HG02981 (cell line): ENCODE measurements around the gene DHTKD1.
"Not testable (repeated sequence)": the region's sequence is repeated elsewhere in the genome, so short reads cannot be mapped to it uniquely, and the experiment has no call there.

Source experiments
- ATAC-seq: cut with Tn5 transposase; IDR thresholded peaks from one replicate; pipeline ENCODE4 v1.9.1; 2021; ENCODE audit warnings: mild to moderate bottlenecking, moderate library complexity; ENCODE audit not compliant: unreplicated experiment

The DHTKD1 gene

GRCh38 chr10:12140038-12140437, 71.3 kb downstream of the DHTKD1 start:
- no peak for ATAC-seq

GRCh38 chr10:12144538-12144937, 75.8 kb downstream of the DHTKD1 start:
- ATAC-seq, result no peak

- ATAC-seq, result no peak
Observed at GRCh38 chr10:12150163-12150562, 81.4 kb downstream of the DHTKD1 start.

DNA sequence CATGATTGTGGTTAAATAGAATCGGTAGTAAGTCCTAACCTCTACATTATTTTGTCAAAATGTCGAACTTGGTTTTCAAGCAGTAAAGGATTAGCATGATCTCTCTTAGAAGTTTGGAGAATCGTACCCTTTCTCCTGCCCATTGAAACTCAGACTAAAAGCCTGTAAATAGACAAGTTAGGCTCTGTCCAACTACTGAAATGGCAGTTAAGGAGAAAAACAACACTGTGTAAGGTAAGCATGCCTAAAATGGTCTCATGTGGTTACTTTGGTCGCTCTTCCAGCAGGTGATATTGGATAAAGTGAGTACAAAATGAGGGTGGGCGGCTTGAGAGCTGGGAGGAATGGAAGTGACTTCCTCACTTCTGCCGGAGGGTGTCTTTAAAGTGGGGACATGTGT, 85.8 kb downstream of the DHTKD1 start:
- ATAC-seq, result no peak

- ATAC-seq, result no peak
Observed at GRCh38 chr10:12156367-12157123, 87.8 kb downstream of the DHTKD1 start.

- ATAC-seq, result no peak
Observed at GRCh38 chr10:12158111-12158510, 89.4 kb downstream of the DHTKD1 start.

- no peak for ATAC-seq
Observed at GRCh38 chr10:12160664-12161063, 91.9 kb downstream of the DHTKD1 start.

DNA sequence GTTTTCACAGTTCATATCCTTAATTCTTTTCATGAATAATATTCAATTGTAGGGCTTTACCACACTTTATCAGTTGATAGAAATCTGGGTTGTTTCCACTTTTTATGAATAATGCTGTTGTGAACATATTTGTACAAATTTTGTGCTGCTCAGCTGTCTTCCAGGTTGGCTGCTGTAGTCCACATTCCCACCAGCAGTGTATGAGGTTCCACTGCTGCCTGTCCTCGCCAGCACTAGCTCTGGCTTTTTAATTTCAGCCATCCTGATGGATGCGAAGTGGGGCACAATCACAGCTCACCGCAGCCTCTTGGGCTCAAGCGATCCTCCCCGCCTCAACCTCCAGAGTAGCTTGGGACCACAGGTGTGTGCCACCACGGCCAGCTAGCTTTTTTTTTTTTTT, 94.2 kb downstream of the DHTKD1 start:
- no peak for ATAC-seq

DNA sequence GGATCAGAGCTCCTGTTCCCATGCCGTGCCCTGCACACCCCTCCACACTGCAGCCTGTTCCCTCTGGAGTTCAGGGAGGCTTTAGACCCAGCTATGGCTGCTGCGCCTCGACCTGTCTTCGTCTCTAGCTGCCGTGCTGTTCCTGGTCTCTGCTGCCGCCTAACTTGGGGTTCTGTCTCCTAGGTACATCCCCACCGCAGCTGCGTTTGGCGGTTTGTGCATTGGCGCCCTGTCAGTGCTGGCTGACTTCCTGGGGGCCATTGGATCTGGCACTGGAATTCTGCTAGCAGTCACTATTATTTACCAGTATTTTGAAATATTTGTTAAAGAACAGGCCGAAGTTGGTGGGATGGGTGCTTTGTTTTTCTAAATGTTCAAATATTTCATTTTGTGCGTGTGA, 95.3 kb downstream of the DHTKD1 start:
- no peak for ATAC-seq

DNA sequence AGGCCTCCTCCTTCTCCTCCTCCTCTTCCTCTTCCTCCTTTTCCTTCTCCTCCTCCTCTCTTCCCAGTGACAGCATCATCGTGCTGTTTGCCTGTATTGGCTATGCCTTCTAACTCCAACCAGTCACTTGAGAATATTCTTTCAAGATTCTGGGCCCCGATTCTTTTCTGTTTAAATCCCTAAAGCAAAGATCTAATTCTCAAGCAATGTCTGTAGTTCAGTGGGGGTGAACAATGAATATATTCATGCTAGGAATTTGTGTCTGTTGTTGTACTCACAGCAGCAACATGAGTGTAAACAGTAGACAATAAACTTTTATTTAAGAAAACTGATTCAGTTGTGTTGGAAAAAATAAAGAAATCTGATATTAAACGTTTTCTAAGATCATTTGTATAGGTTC, 96.3 kb downstream of the DHTKD1 start:
- ATAC-seq, result no peak

DNA sequence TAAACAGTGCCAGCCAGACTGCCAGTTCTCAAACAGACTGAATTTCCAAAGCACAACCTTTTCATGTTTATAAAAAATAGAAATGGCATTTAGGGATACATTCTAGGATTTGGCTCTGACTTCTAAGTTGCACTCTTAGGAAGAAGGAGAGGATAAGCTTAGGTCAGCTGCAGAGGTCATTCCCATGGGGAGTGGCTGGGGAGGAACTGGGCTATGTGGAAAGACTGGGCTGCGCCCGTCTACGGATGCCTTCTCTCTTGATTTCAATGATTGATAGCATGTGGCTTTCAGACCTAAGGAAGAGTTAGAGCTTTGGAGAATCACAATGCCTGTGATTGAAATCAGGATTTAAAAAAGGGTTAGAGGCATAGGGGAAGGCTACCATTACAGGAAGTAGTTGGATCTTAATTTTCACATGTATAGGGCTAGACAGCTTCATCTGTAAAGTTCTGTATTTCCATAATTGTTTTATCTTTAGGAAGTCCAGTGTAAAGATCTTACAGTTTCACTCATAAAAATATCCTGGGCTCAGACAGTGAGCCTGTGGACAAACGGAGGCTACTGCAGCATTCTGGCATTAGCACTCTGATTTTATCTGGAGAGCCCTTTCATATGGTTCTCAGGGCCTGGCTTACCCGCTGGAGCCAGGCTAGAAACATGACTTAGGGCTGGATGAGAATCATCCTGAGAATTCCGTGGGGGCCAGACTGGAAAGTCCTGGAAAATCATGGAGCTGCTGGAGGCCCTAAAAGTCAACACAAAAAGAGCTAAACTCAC, 97.4 kb downstream of the DHTKD1 start:
- no peak for ATAC-seq

- not testable (repeated sequence) for ATAC-seq
Observed at GRCh38 chr10:12171512-12171911, 102.8 kb downstream of the DHTKD1 start.
